Mesenchymal stem cell (in vitro differentiated cells and primary cell): ENCODE data around the gene GSTT2.
A peak's percentile ranks its signal among the peaks of the same experiment; 100 is the strongest.
"Not testable (repeated sequence)": the region's sequence is repeated elsewhere in the genome, so short reads cannot be mapped to it uniquely, and the experiment has no call there.

Experiments
- DNase-seq: peaks from one replicate; pipeline ENCODE4 v3.0.0-alpha.2; 2013
- H2AFZ ChIP-seq: one replicate; pipeline ENCODE4 v1.6.1; 2013; ENCODE audit warnings: low read depth, mild to moderate bottlenecking, control low read depth, inconsistent platforms, low read length, moderate library complexity
- H2AK5ac ChIP-seq: 2 replicates; pipeline ENCODE4 v1.6.1; 2013; ENCODE audit warnings: low read length, moderate library complexity, mild to moderate bottlenecking, inconsistent platforms; ENCODE audit not compliant: severe bottlenecking
- H2BK120ac ChIP-seq: one replicate; pipeline ENCODE4 v1.6.1; 2013; ENCODE audit warnings: low read depth, mild to moderate bottlenecking, inconsistent platforms, low read length, moderate library complexity
- H2BK12ac ChIP-seq, 2 experiments: one replicate each; pipeline ENCODE4 v1.6.1; 2013; ENCODE audit warnings: inconsistent platforms in 2 of 2, low read length in 2 of 2, mild to moderate bottlenecking in 2 of 2, moderate library complexity in 2 of 2, control low read depth in 1 of 2
- H2BK15ac ChIP-seq: one replicate; pipeline ENCODE4 v1.6.1; 2013; ENCODE audit warnings: mild to moderate bottlenecking, low read depth, inconsistent platforms; ENCODE audit not compliant: poor library complexity, severe bottlenecking
- H2BK5ac ChIP-seq: 2 replicates; pipeline ENCODE4 v1.6.1; 2013; ENCODE audit warnings: low read depth, mild to moderate bottlenecking, low read length, control low read depth, inconsistent platforms; ENCODE audit not compliant: poor library complexity, severe bottlenecking
- H3K14ac ChIP-seq, 2 experiments: one replicate each; pipeline ENCODE4 v1.6.1; 2013; ENCODE audit warnings: inconsistent platforms in 2 of 2, low read length in 2 of 2, control low read depth in 1 of 2, mild to moderate bottlenecking in 1 of 2, moderate library complexity in 1 of 2
- H3K18ac ChIP-seq, 2 experiments: one replicate each; pipeline ENCODE4 v1.6.1; 2013; ENCODE audit warnings: inconsistent platforms in 2 of 2, low read length in 2 of 2, control low read depth in 1 of 2, low read depth in 1 of 2, mild to moderate bottlenecking in 1 of 2
- H3K23ac ChIP-seq, 2 experiments: one replicate each; pipeline ENCODE4 v1.6.1; 2013; ENCODE audit warnings: inconsistent platforms in 2 of 2, low read length in 2 of 2, mild to moderate bottlenecking in 2 of 2, moderate library complexity in 2 of 2, control low read depth in 1 of 2
- H3K27ac ChIP-seq: 2 replicates; pipeline ENCODE4 v1.5.1; 2013; ENCODE audit warnings: mild to moderate bottlenecking, moderate library complexity, low read length, control low read depth, inconsistent platforms; ENCODE audit not compliant: poor library complexity, severe bottlenecking
- H3K27me3 ChIP-seq, 2 experiments: 2 replicates each; pipeline versions ENCODE4 v1.6.1 to v1.7.0; 2013; ENCODE audit warnings: low read length in 2 of 2, mild to moderate bottlenecking in 2 of 2, moderate library complexity in 2 of 2, control low read depth in 1 of 2, inconsistent platforms in 1 of 2; ENCODE audit not compliant: control insufficient read depth in 1 of 2, insufficient read depth in 1 of 2
- H3K36me3 ChIP-seq, 2 experiments: 2 replicates each; pipeline versions ENCODE4 v1.6.1 to v1.7.0; 2013; ENCODE audit warnings: low read length in 2 of 2, control low read depth in 1 of 2, inconsistent platforms in 1 of 2, low read depth in 1 of 2, mild to moderate bottlenecking in 1 of 2; ENCODE audit not compliant: insufficient read depth in 2 of 2, control insufficient read depth in 1 of 2
- H3K4ac ChIP-seq, 2 experiments: one replicate each; pipeline ENCODE4 v1.6.1; 2013; ENCODE audit warnings: inconsistent platforms in 2 of 2, low read length in 2 of 2, mild to moderate bottlenecking in 2 of 2, moderate library complexity in 2 of 2, control low read depth in 1 of 2, low read depth in 1 of 2
- H3K4me1 ChIP-seq: 2 replicates; pipeline ENCODE4 v1.6.1; 2013; ENCODE audit warnings: low read depth, low read length, control low read depth; ENCODE audit not compliant: control insufficient read depth, insufficient read depth
- H3K4me2 ChIP-seq: 2 replicates; pipeline ENCODE4 v1.6.1; 2013; ENCODE audit warnings: low read length, mild to moderate bottlenecking, inconsistent platforms; ENCODE audit not compliant: poor library complexity, severe bottlenecking
- H3K4me3 ChIP-seq, 2 experiments: 2 replicates each; pipeline versions ENCODE4 v1.5.1 to v1.7.0; 2013; ENCODE audit warnings: low read length in 2 of 2, mild to moderate bottlenecking in 2 of 2, control low read depth in 1 of 2, low read depth in 1 of 2; ENCODE audit not compliant: insufficient read depth in 1 of 2
- H3K79me1 ChIP-seq: replicated peaks from 2 replicates; pipeline ENCODE4 v1.6.1; 2013; ENCODE audit warnings: mild to moderate bottlenecking, control low read depth, low read length, inconsistent platforms; ENCODE audit not compliant: poor library complexity, severe bottlenecking
- H3K9ac ChIP-seq: 2 replicates; pipeline ENCODE4 v1.7.0; 2013; ENCODE audit warnings: mild to moderate bottlenecking, low read length, moderate library complexity
- H3K9me3 ChIP-seq: 2 replicates; pipeline ENCODE4 v1.7.0; 2013; ENCODE audit warnings: mild to moderate bottlenecking, low read length; ENCODE audit not compliant: control insufficient read depth
- H4K8ac ChIP-seq: one replicate; pipeline ENCODE4 v1.6.1; 2013; ENCODE audit warnings: inconsistent platforms, mild to moderate bottlenecking, low read length, moderate library complexity
- H4K91ac ChIP-seq: one replicate; pipeline ENCODE4 v1.6.1; 2013; ENCODE audit warnings: mild to moderate bottlenecking, low read length, inconsistent platforms
- WGBS: methylation state at CpG from one replicate; pipeline ENCODE4 v1.1.7; 2013; ENCODE audit warnings: mixed read lengths; 5-methylcytosine and 5-hydroxymethylcytosine counted together

Gene GSTT2

DNA sequence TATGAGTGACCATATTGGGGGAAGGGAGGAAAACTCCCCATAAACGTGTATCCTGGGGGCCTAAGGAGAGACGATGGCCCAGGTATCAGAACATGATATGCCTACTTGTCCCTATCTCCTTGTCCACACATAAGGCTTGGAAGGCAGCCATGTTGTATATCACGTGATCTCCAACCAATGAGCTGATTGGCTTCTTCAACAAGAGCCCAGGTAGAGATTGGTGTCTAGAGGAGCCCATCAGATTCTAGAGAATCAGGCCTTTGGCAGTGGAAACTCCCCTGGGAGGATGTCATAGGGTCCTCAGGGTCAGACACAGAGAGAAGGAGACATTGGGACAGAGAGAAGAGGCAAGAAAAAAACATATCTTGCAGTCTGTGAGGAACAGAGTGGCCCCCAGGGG, 32.5 kb upstream of the GSTT2 start:
- not testable (repeated sequence) for H4K8ac ChIP-seq, DNase-seq, H3K4me1 ChIP-seq, H3K79me1 ChIP-seq, H2BK12ac ChIP-seq, H2BK5ac ChIP-seq, H4K91ac ChIP-seq, H3K27ac ChIP-seq, H3K9ac ChIP-seq, H2AFZ ChIP-seq, H2AK5ac ChIP-seq, H3K36me3 ChIP-seq, H2BK15ac ChIP-seq, H3K18ac ChIP-seq, H3K27me3 ChIP-seq, H3K14ac ChIP-seq, H3K4me2 ChIP-seq, H3K4me3 ChIP-seq, H3K23ac ChIP-seq, H3K9me3 ChIP-seq, H2BK120ac ChIP-seq, H3K4ac ChIP-seq
- 56% methylated on average over 1 of the region's 3 CpGs for WGBS

DNA sequence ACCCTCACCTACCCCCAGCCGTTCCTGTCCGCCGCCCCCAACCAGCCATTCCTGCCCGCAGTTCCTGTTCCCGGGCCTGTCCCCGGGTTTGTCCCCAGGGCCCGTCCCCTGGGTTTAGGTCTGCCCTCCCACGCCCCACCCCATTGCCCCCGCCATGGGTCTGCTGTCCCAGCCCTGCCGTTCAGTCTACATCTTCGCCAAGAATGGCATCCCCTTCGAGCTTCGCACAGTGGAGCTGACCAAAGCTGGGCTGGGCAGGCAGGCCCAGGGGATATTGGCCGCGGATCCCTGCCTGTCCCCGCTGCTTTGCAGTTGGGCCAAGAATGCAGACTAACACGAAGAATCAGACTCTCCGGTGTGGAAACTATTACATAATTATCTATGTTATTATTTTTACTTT, 30.2 kb upstream of the GSTT2 start:
- not testable (repeated sequence) for H3K36me3 ChIP-seq, H2BK120ac ChIP-seq, H3K18ac ChIP-seq, H3K79me1 ChIP-seq, H3K23ac ChIP-seq, H3K14ac ChIP-seq, H3K4me1 ChIP-seq, H3K9me3 ChIP-seq, H4K8ac ChIP-seq, H3K4me3 ChIP-seq, H2AFZ ChIP-seq, H3K27me3 ChIP-seq, H2BK12ac ChIP-seq, H3K27ac ChIP-seq, H2AK5ac ChIP-seq, H2BK15ac ChIP-seq, H2BK5ac ChIP-seq, DNase-seq, H3K9ac ChIP-seq, H3K4me2 ChIP-seq, H4K91ac ChIP-seq, H3K4ac ChIP-seq
- WGBS: 91% methylated on average over 11 of the region's 18 CpGs

DNA sequence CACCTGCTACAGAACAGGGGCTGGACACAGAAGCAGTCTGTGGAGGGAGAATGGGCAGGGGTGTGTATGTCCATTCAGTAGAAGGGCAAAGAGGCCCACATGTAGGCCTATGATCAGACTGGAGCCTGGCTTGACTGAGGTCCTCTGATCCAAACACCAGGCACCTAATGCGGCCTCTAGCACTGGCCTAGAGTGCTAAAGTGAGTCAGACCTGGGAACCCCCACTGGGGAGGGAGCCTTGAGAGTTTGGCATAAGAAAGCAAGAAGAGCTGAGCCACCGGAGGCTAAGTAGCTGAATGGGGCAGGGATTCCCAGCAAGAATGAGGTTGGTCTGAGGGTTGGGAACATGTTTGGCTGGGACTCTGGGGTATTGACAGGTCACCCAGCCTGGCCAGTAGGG, 28.6 kb upstream of the GSTT2 start:
- not testable (repeated sequence) for H3K9me3 ChIP-seq, H4K8ac ChIP-seq, H3K79me1 ChIP-seq, H3K36me3 ChIP-seq, H2BK15ac ChIP-seq, H3K18ac ChIP-seq, H2AK5ac ChIP-seq, H3K4ac ChIP-seq, H3K4me3 ChIP-seq, H3K27me3 ChIP-seq, H3K23ac ChIP-seq, H2BK5ac ChIP-seq, H3K4me1 ChIP-seq, H2AFZ ChIP-seq, H2BK12ac ChIP-seq, H2BK120ac ChIP-seq, H3K9ac ChIP-seq, H3K14ac ChIP-seq, H4K91ac ChIP-seq, H3K27ac ChIP-seq, H3K4me2 ChIP-seq
- 73% methylated on average over 1 of the region's 2 CpGs for WGBS
- DNase-seq: peak; percentile 13

DNA sequence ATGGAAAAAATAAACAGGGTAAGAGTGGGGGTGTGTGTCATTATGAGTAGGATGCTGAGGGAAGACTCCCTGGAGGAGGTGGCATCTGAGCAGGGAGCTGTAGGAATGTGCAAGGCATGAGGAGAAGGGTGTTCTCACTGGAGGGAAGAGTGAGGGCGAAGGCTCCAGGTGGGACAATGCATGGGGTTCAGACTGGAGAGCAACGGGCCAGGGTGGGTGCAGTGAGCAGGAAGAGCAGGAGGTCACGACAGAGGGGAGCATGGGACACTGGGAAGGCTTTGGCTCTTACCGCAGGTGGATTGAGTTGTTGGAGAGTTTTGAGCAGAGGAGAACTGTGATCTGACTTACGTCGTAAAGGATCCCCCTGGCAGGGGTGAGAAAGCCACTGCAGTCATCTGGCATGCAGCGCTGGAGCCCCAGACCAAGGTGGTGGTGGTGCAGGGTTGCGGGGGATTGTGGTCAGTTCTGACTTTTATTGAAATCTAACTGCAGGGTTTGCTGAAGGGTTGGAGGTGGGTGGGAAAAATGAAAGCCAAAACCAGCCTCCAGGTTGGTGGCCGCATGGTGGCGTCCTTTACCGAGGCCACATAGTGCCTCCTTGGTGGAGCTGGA, 27.0 kb upstream of the GSTT2 start:
- H3K36me3 ChIP-seq: not testable (repeated sequence)

More for the DNA sequence above, 27.0 kb upstream of the GSTT2 start:
- H2AK5ac ChIP-seq, H3K4me2 ChIP-seq, H3K14ac ChIP-seq, H4K8ac ChIP-seq, H2BK120ac ChIP-seq, DNase-seq, H3K27me3 ChIP-seq, H3K27ac ChIP-seq, H2AFZ ChIP-seq, H3K9me3 ChIP-seq, H3K79me1 ChIP-seq, H2BK12ac ChIP-seq, H3K9ac ChIP-seq, H3K23ac ChIP-seq, H3K18ac ChIP-seq, H3K4me3 ChIP-seq, H3K4ac ChIP-seq, H2BK5ac ChIP-seq, H2BK15ac ChIP-seq, H3K4me1 ChIP-seq: not testable (repeated sequence)
- 76% methylated on average over 11 of the region's 11 CpGs for WGBS
- H4K91ac ChIP-seq: peak overlapping the region; percentile 27
